H9 (cell line): ENCODE measurements around the gene NPHP4. TPM values are rescaled to one million over a fixed set of nuclear protein-coding genes. Genes with fewer than 3 reads are reported as not detected.

ENCODE experiments used
- DNase-seq: peaks from one replicate; pipeline ENCODE4 v3.0.0-alpha.2; 2017
- H2AFZ ChIP-seq: one replicate; pipeline ENCODE4 v1.6.1; 2013; ENCODE audit warnings: mild to moderate bottlenecking, low read length, control low read depth, moderate library complexity
- H2AK5ac ChIP-seq: 2 replicates; pipeline ENCODE4 v1.6.1; 2013; ENCODE audit warnings: low read length, control low read depth, mixed read lengths; ENCODE audit not compliant: insufficient read length
- H2BK120ac ChIP-seq: one replicate; pipeline ENCODE4 v1.6.1; 2013; ENCODE audit warnings: low read depth, mild to moderate bottlenecking, low read length, control low read depth, inconsistent platforms; ENCODE audit not compliant: poor library complexity, severe bottlenecking
- H2BK12ac ChIP-seq: 2 replicates; pipeline ENCODE4 v1.6.1; 2013; ENCODE audit warnings: low read length, control low read depth, mixed read lengths, low read depth; ENCODE audit not compliant: insufficient read length
- H2BK15ac ChIP-seq: 2 replicates; pipeline ENCODE4 v1.6.1; 2013; ENCODE audit warnings: low read depth, low read length, control low read depth
- H2BK20ac ChIP-seq: one replicate; pipeline ENCODE4 v1.6.1; 2013; ENCODE audit warnings: low read depth, mild to moderate bottlenecking, low read length, control low read depth, inconsistent platforms; ENCODE audit not compliant: poor library complexity, severe bottlenecking
- H2BK5ac ChIP-seq: 2 replicates; pipeline ENCODE4 v1.6.1; 2013; ENCODE audit warnings: low read length, control low read depth, mixed read lengths; ENCODE audit not compliant: insufficient read length
- H3K14ac ChIP-seq: 2 replicates; pipeline ENCODE4 v1.6.1; 2013; ENCODE audit warnings: low read length, control low read depth; ENCODE audit not compliant: insufficient read depth
- H3K18ac ChIP-seq: 2 replicates; pipeline ENCODE4 v1.6.1; 2013; ENCODE audit warnings: low read depth, mild to moderate bottlenecking, mixed read lengths, low read length, control low read depth; ENCODE audit not compliant: insufficient read length
- H3K23ac ChIP-seq: 2 replicates; pipeline ENCODE4 v1.6.1; 2013; ENCODE audit warnings: low read length, control low read depth, mixed read lengths, low read depth; ENCODE audit not compliant: insufficient read length
- H3K23me2 ChIP-seq: 2 replicates; pipeline ENCODE4 v1.6.1; 2013; ENCODE audit warnings: low read depth, mild to moderate bottlenecking, mixed read lengths, low read length, control low read depth; ENCODE audit not compliant: insufficient read length, poor library complexity, severe bottlenecking
- H3K27ac ChIP-seq: 2 replicates; pipeline ENCODE4 v1.5.1; 2013; ENCODE audit warnings: low read length, control low read depth, mixed read lengths, low read depth; ENCODE audit not compliant: insufficient read length
- H3K27me3 ChIP-seq: 2 replicates; pipeline ENCODE4 v1.6.1; 2013; ENCODE audit warnings: low read length, control low read depth, inconsistent platforms; ENCODE audit not compliant: insufficient read depth
- H3K4ac ChIP-seq: 2 replicates; pipeline ENCODE4 v1.6.1; 2013; ENCODE audit warnings: low read depth, mild to moderate bottlenecking, control low read depth, inconsistent platforms, low read length, moderate library complexity
- H3K4me1 ChIP-seq: 2 replicates; pipeline ENCODE4 v1.6.1; 2013; ENCODE audit warnings: low read length, control low read depth, inconsistent platforms; ENCODE audit not compliant: insufficient read depth
- H3K4me2 ChIP-seq: 2 replicates; pipeline ENCODE4 v1.6.1; 2013; ENCODE audit warnings: low read length, control low read depth, mixed read lengths; ENCODE audit not compliant: insufficient read length, insufficient read depth
- H3K56ac ChIP-seq: 2 replicates; pipeline ENCODE4 v1.6.1; 2013; ENCODE audit warnings: low read depth, mild to moderate bottlenecking, mixed read lengths, low read length, control low read depth; ENCODE audit not compliant: insufficient read length
- H3K79me1 ChIP-seq: 2 replicates; pipeline ENCODE4 v1.6.1; 2013; ENCODE audit warnings: low read depth, mild to moderate bottlenecking, moderate library complexity, low read length, control low read depth, inconsistent platforms; ENCODE audit not compliant: insufficient read depth, poor library complexity, severe bottlenecking
- H3K79me2 ChIP-seq: 2 replicates; pipeline ENCODE4 v1.6.1; 2013; ENCODE audit warnings: low read length, control low read depth, inconsistent platforms; ENCODE audit not compliant: insufficient read depth
- H3K9ac ChIP-seq: 2 replicates; pipeline ENCODE4 v1.6.1; 2013; ENCODE audit warnings: low read length, control low read depth, mixed read lengths; ENCODE audit not compliant: insufficient read length; ENCODE audit errors: extremely low read depth
- H3K9me3 ChIP-seq: one replicate; pipeline ENCODE4 v1.6.1; 2013; ENCODE audit warnings: low read depth, low read length, inconsistent platforms; ENCODE audit not compliant: control insufficient read depth
- H3T11ph ChIP-seq: one replicate; pipeline ENCODE4 v1.6.1; 2013; ENCODE audit warnings: mild to moderate bottlenecking, low read length, control low read depth, inconsistent platforms
- H4K20me1 ChIP-seq: one replicate; pipeline ENCODE4 v1.6.1; 2013; ENCODE audit not compliant: control insufficient read depth, insufficient read length, insufficient read depth
- H4K5ac ChIP-seq: 2 replicates; pipeline ENCODE4 v1.6.1; 2013; ENCODE audit warnings: low read depth, mild to moderate bottlenecking, mixed read lengths, low read length, control low read depth; ENCODE audit not compliant: insufficient read length
- H4K8ac ChIP-seq: replicated peaks from 2 replicates; pipeline ENCODE4 v1.6.1; 2013; ENCODE audit warnings: low read length, control low read depth, mixed read lengths, low read depth; ENCODE audit not compliant: insufficient read length
- H4K91ac ChIP-seq: 2 replicates; pipeline ENCODE4 v1.6.1; 2013; ENCODE audit warnings: low read depth, mild to moderate bottlenecking, moderate library complexity, mixed read lengths, low read length, control low read depth; ENCODE audit not compliant: insufficient read length
- H3K27ac Mint-ChIP-seq, 3 experiments: 2 replicates in 2 of 3; 3 replicates in 1 of 3; pipeline ENCODE4 v1.8.0; 2020 to 2021; ENCODE audit warnings: mixed read lengths in 3 of 3, mild to moderate bottlenecking in 1 of 3, moderate library complexity in 1 of 3
- H3K27me3 Mint-ChIP-seq: 2 replicates; pipeline ENCODE4 v1.8.0; 2021; ENCODE audit warnings: low read depth, mild to moderate bottlenecking, moderate library complexity, mixed read lengths
- H3K36me3 Mint-ChIP-seq, 3 experiments: 2 replicates in 2 of 3; 3 replicates in 1 of 3; pipeline ENCODE4 v1.8.0; 2020 to 2021; ENCODE audit warnings: low read depth in 3 of 3, mixed read lengths in 3 of 3; ENCODE audit not compliant: insufficient read depth in 1 of 3
- H3K4me1 Mint-ChIP-seq, 2 experiments: 2 replicates each; pipeline ENCODE4 v1.8.0; 2020; ENCODE audit warnings: mixed read lengths in 2 of 2
- H3K4me3 Mint-ChIP-seq, 2 experiments: 2 replicates in 1 of 2; 3 replicates in 1 of 2; pipeline ENCODE4 v1.8.0; 2020 to 2021; ENCODE audit warnings: mild to moderate bottlenecking in 2 of 2, mixed read lengths in 2 of 2, moderate library complexity in 1 of 2
- H3K9me3 Mint-ChIP-seq, 2 experiments: 2 replicates in 1 of 2; 3 replicates in 1 of 2; pipeline ENCODE4 v1.8.0; 2020; ENCODE audit warnings: mild to moderate bottlenecking in 2 of 2, mixed read lengths in 2 of 2, moderate library complexity in 1 of 2
- CTCF ChIP-seq: fragments of 200-600 bp; sonication (generic); conservative IDR thresholded peaks from 3 replicates; pipeline ENCODE4 v1.8.0; 2021; ENCODE audit warnings: antibody characterized with exemption, mild to moderate bottlenecking
- WGBS: extraction: QIAGEN DNeasy Blood & Tissue Kit; methylation state at CpG from one replicate; pipeline ENCODE4 v1.1.7; 2013; ENCODE audit warnings: missing lambda C conversion rate, low lambda C conversion rate, mixed read lengths; ENCODE audit not compliant: insufficient read length; ENCODE audit errors: extremely low coverage; 5-methylcytosine and 5-hydroxymethylcytosine counted together
- total RNA-seq: library from RNA; stranded (reverse); gene quantifications from 2 replicates; pipeline ENCODE4 v1.2.1, GENCODE V29; 2021

The NPHP4 gene
- total RNA-seq, 1 experiment from 2014 or later, result 17.6 TPM

GRCh38 chr1:5972198-5972520 is 20.1 kb downstream of the NPHP4 start:
- DNase-seq, result no peak
- Histone ChIP-seq H3K23me2 (no peaks in the 10 kb centered on the region), H2BK12ac (no peak overlapping the region), H3K79me1 (no peaks in the 10 kb centered on the region), H4K5ac (no peak overlapping the region), H3K27ac (no peak overlapping the region), H3K4ac (no peak overlapping the region), H3T11ph (no peak overlapping the region), H3K14ac (no peak overlapping the region), H3K4me1 (no peaks in the 10 kb centered on the region), H4K20me1 (no peaks in the 10 kb centered on the region), H4K8ac (no peak overlapping the region), H2AK5ac (no peak overlapping the region), H3K18ac (no peak overlapping the region), H2BK15ac (no peak overlapping the region), H3K9me3 (no peaks in the 10 kb centered on the region), H2AFZ (no peak overlapping the region), H3K79me2 (no peaks in the 10 kb centered on the region), H4K91ac (no peak overlapping the region), H3K56ac (no peak overlapping the region), H3K27me3 (no peaks in the 10 kb centered on the region), H2BK120ac (no peak overlapping the region), H3K9ac (no peak overlapping the region), H2BK20ac (no peak overlapping the region), H3K23ac (no peak overlapping the region), H3K4me2 (no peak overlapping the region), H2BK5ac (no peak overlapping the region)
- Mint-ChIP-seq H3K36me3 (peaks cover 4 to 16% (median 6%) of the 10 kb centered on the region in 3 experiments), H3K4me1 (peaks cover 5 to 6% of the 10 kb centered on the region in 2 experiments), H3K27me3 (no peaks in the 10 kb centered on the region; the same call in 1 of the 2 replicates), H3K4me3 (no peak overlapping the region), H3K27ac (no peak overlapping the region; a peak in 1 of 7 replicates), H3K9me3 (peaks cover 0 to 1% of the 10 kb centered on the region in 2 experiments; a peak in 2 of 5 replicates)
- no CpG with 5 or more reads among the region's 4 CpGs for WGBS
- no peak for TF ChIP-seq CTCF
